BLaER1 treated with 17β-estradiol and CSF1 and Interleukin-3, amounts not matched to agents 10 nM and 100 nM (cell line): ENCODE results near the gene GFAP.
A peak's percentile ranks its signal among the peaks of the same experiment; 100 is the strongest.

ENCODE experiments used
- H3K27ac ChIP-seq, 11 experiments: shearing (Covaris generic); formaldehyde crosslinking; 2 replicates each; pipeline ENCODE4 v1.8.1; 2022
- H3K27me3 ChIP-seq, 11 experiments: shearing (Covaris generic); formaldehyde crosslinking; 2 replicates each; pipeline ENCODE4 v1.8.1; 2022
- H3K36me3 ChIP-seq, 11 experiments: shearing (Covaris generic); formaldehyde crosslinking; 2 replicates each; pipeline ENCODE4 v1.8.1; 2022
- H3K4me1 ChIP-seq, 10 experiments: shearing (Covaris generic); formaldehyde crosslinking; 2 replicates each; pipeline ENCODE4 v1.8.1; 2022
- H3K4me2 ChIP-seq, 11 experiments: shearing (Covaris generic); formaldehyde crosslinking; 2 replicates each; pipeline ENCODE4 v1.8.1; 2022
- H3K4me3 ChIP-seq, 10 experiments: shearing (Covaris generic); formaldehyde crosslinking; 2 replicates each; pipeline ENCODE4 v1.8.1; 2022
- H3K9ac ChIP-seq, 11 experiments: shearing (Covaris generic); formaldehyde crosslinking; 2 replicates each; pipeline ENCODE4 v1.8.1; 2022
- H3K9me3 ChIP-seq, 11 experiments: shearing (Covaris generic); formaldehyde crosslinking; replicated peaks in 1 of 11; 2 replicates each; pipeline ENCODE4 v1.8.1; 2022
- H4K20me1 ChIP-seq, 11 experiments: shearing (Covaris generic); formaldehyde crosslinking; 2 replicates each; pipeline ENCODE4 v1.8.1; 2022
- Cebpa-rat ChIP-seq, 11 experiments: shearing (Covaris generic); IDR thresholded peaks; 2 replicates each; pipeline ENCODE4 v1.8.1; 2022

The GFAP gene

DNA sequence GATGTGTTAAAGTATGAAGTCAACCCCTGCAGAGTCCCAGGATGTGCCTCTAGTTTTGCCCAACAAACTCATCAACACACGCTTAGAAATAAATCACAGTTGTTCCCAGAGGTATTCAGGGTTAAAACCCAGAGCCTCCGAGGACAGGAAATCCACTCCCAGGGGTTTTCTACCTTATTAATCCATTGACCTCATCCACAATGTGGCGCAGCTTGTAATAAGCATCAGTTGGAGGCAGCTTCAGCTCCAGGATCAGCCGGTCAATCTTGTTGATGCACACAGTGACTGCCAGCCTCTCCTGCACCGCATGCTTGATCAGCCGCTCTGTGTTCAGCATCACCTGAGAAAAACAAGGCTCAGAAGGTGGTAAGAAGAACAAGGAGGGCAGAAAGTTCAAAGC lies 39.5 kb downstream of the GFAP start:
- Histone ChIP-seq H3K9ac (0 out of 22 replicates have a peak overlapping the region, but pooled peaks of 3 of the 11 experiments have one; percentile 4 to 15 (median 6)), H3K4me3 (no peak overlapping the region), H3K36me3 (peaks cover 95 to 100% (median 99%) of the 10 kb centered on the region in 11 experiments), H3K27me3 (no peaks in the 10 kb centered on the region), H3K4me2 (no peak overlapping the region), H3K27ac (no peak overlapping the region), H3K4me1 (peaks cover 0 to 8% (median 0%) of the 10 kb centered on the region in 10 experiments; a peak in 4 of 20 replicates), H4K20me1 (peaks cover 0 to 63% (median 47%) of the 10 kb centered on the region in 11 experiments; a peak in 18 of 22 replicates), H3K9me3 (no peaks in the 10 kb centered on the region)
- no peak for TF ChIP-seq Cebpa-rat (IDR thresholded peaks at IDR 0.05)

DNA sequence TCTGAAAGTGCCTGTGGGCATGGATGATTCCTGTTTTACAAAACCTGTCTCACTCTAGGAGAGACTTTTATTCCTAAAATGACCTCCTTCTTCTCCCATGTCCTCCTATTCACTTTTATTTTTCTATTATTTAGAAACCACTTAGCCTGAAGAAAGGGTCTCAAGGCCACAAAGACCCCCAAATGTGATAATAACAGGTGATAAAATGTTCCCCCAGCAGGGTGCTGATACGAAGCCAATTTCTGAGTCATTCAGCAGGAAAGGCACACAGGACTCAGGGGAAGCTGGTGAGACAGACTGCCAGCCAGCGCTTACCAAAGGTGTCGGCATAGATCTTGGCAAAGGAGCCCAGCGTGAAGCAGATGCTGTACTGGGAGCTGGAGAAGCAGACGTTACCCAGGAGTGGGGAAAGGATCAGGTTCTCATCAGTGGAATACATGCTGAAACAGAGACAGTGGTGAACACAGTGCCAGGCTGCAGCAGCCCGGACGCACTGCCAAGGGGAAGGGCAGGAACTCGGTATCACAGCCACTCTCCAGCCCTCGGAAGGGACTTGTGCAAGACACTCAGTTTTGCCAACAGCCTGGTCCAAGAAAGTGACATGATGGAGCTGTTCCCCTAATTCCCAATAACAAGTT lies 43.0 kb downstream of the GFAP start:
- Histone ChIP-seq H3K4me3 (no peak overlapping the region), H3K9me3 (no peaks in the 10 kb centered on the region), H4K20me1 (peaks cover 0 to 45% (median 19%) of the 10 kb centered on the region in 11 experiments; a peak in 15 of 22 replicates), H3K4me2 (no peak overlapping the region), H3K36me3 (peaks cover 97 to 100% (median 100%) of the 10 kb centered on the region in 11 experiments), H3K4me1 (peaks cover 0 to 8% (median 0%) of the 10 kb centered on the region in 10 experiments; a peak in 4 of 20 replicates), H3K9ac (no peak overlapping the region), H3K27me3 (no peaks in the 10 kb centered on the region), H3K27ac (no peak overlapping the region)
- TF ChIP-seq Cebpa-rat (IDR thresholded peaks at IDR 0.05), result no peak

- no peaks in the 10 kb centered on the region for H3K9me3 ChIP-seq
- peaks cover 96 to 100% (median 100%) of the 10 kb centered on the region in 11 experiments for H3K36me3 ChIP-seq
- peaks cover 0 to 8% (median 0%) of the 10 kb centered on the region in 10 experiments; a peak in 4 of 20 replicates for H3K4me1 ChIP-seq
- H4K20me1 ChIP-seq, result peaks cover 0 to 40% (median 13%) of the 10 kb centered on the region in 11 experiments; a peak in 14 of 22 replicates
- no peak overlapping the region for H3K4me3 ChIP-seq
- no peak overlapping the region for H3K4me2 ChIP-seq
- no peak overlapping the region for H3K27ac ChIP-seq
- no peaks in the 10 kb centered on the region for H3K27me3 ChIP-seq
- H3K9ac ChIP-seq, result no peak overlapping the region
- no peak for TF ChIP-seq Cebpa-rat (IDR thresholded peaks at IDR 0.05)
Measured at GRCh38 chr17:44871556-44871955, 43.7 kb downstream of the GFAP start.

- Histone ChIP-seq H3K9me3 (no peaks in the 10 kb centered on the region), H4K20me1 (peaks cover 0 to 57% (median 22%) of the 10 kb centered on the region in 11 experiments; a peak in 17 of 22 replicates), H3K36me3 (peaks cover 95 to 100% (median 97%) of the 10 kb centered on the region in 11 experiments), H3K4me1 (no peaks in the 10 kb centered on the region), H3K27ac (no peak overlapping the region), H3K9ac (no peak overlapping the region), H3K4me3 (no peak overlapping the region), H3K4me2 (no peak overlapping the region), H3K27me3 (no peaks in the 10 kb centered on the region)
- no peak for TF ChIP-seq Cebpa-rat (IDR thresholded peaks at IDR 0.05)
Measured at GRCh38 chr17:44867841-44868240, 47.5 kb downstream of the GFAP start.

DNA sequence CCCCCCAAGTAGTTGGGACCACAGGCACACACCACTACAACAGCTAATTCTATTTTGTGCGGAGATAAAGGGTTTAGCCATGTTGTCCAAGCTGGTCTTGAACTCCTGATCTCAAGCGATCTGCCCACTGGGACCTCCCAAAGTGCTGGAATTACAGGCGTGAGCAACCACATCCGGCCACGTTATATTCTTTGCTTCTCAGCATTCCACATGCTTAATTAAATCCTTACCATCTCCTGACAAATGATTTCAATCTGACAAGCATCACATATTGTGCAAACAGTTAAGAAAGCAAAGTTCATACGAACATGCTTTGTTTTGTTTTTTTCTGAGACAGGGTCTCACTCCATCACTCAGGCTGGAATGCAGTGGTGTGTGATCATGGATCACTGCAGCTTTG lies 49.4 kb downstream of the GFAP start:
- no peak overlapping the region for H3K27ac ChIP-seq
- peaks cover 0 to 49% (median 13%) of the 10 kb centered on the region in 11 experiments; a peak in 17 of 22 replicates for H4K20me1 ChIP-seq
- H3K4me3 ChIP-seq, result no peak overlapping the region
- no peaks in the 10 kb centered on the region for H3K4me1 ChIP-seq
- H3K4me2 ChIP-seq, result no peak overlapping the region
- no peaks in the 10 kb centered on the region for H3K9me3 ChIP-seq
- H3K27me3 ChIP-seq, result no peaks in the 10 kb centered on the region
- TF ChIP-seq Cebpa-rat (IDR thresholded peaks at IDR 0.05), result no peak
- H3K9ac ChIP-seq, result no peak overlapping the region
- H3K36me3 ChIP-seq, result peaks cover 95 to 100% (median 97%) of the 10 kb centered on the region in 11 experiments

DNA sequence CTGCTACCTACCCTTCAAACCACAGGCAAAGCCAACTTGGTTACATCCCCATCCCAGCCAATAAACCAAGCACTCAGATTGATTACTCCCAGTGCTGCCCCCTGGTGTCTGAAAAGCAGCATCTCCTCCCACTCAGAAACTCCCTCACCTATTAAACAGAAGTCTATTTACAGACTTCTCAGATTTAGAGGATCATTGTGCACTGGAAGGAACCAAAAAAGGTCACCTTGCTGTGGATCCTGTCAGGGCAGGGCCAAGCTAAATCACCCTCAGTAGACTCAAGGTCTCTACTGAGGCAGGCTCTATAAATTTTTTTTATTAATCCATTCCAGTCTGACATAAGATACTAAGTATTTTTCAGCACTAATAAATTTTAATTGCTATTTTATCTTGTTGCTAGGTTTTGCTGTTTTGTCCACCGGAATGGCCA lies 50.1 kb downstream of the GFAP start:
- H3K9me3 ChIP-seq, result no peaks in the 10 kb centered on the region
- H3K4me1 ChIP-seq, result no peaks in the 10 kb centered on the region
- peaks cover 95 to 100% (median 97%) of the 10 kb centered on the region in 11 experiments for H3K36me3 ChIP-seq
- peaks cover 0 to 49% (median 13%) of the 10 kb centered on the region in 11 experiments; a peak in 17 of 22 replicates for H4K20me1 ChIP-seq
- H3K27ac ChIP-seq, result no peak overlapping the region
- H3K4me2 ChIP-seq, result no peak overlapping the region
- no peak overlapping the region for H3K4me3 ChIP-seq
- no peak overlapping the region for H3K9ac ChIP-seq
- H3K27me3 ChIP-seq, result no peaks in the 10 kb centered on the region
- TF ChIP-seq Cebpa-rat (IDR thresholded peaks at IDR 0.05), result no peak

GRCh38 chr17:44864831-44865230 lies 50.5 kb downstream of the GFAP start:
- no peak overlapping the region for H3K4me3 ChIP-seq
- H3K27me3 ChIP-seq, result no peaks in the 10 kb centered on the region
- no peaks in the 10 kb centered on the region for H3K4me1 ChIP-seq
- no peak overlapping the region for H3K9ac ChIP-seq
- H3K36me3 ChIP-seq, result peaks cover 95 to 100% (median 97%) of the 10 kb centered on the region in 11 experiments
- H4K20me1 ChIP-seq, result peaks cover 0 to 53% (median 13%) of the 10 kb centered on the region in 11 experiments; a peak in 17 of 22 replicates
- H3K27ac ChIP-seq, result no peak overlapping the region
- no peak overlapping the region for H3K4me2 ChIP-seq
- no peak for TF ChIP-seq Cebpa-rat (IDR thresholded peaks at IDR 0.05)
- H3K9me3 ChIP-seq, result no peaks in the 10 kb centered on the region

DNA sequence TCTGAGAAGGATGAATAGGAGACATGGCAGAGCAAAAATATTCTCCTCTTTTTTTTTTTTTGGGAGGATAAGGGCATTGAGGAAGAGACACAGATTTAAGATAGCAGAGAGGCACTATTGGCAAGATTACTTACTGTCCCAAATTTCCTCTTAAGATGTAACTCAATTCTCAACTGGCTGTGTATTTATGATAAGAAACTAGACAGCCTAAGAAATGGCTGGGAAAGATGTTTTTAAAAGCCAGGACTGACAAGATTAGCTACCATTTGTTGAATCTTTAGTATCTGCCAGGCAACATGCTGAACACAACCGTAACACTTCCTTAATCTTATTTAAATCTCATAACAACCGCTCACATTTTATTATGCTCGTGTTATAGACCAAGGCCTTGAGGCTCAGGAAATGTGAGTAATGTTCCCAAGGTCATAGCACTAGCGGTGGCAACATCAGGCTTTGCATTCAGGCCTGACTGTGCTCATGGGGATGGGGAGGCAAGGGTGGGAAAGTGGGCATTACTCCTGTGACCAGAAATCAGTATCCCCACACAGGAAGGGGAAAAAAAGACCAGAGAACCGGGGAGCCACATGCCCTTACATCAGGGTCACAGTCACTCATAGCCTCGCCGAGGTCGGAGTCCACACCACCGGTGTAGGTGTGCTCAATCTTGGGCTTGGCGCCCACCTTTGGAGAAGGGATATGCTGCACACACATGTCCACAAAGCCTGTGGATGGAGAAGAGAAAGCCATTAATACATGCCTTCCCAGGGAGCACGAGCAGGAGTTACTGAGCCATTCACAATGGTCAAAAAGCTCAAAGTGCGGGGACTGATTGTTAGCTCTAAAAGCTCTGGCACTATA lies 52.0 kb downstream of the GFAP start:
- H3K9ac ChIP-seq, result no peak overlapping the region
- no peak for TF ChIP-seq Cebpa-rat (IDR thresholded peaks at IDR 0.05)
- H3K9me3 ChIP-seq, result no peaks in the 10 kb centered on the region
- H3K4me3 ChIP-seq, result no peak overlapping the region
- H3K27ac ChIP-seq, result no peak overlapping the region
- no peaks in the 10 kb centered on the region for H3K27me3 ChIP-seq
- peaks cover 0 to 10% (median 4%) of the 10 kb centered on the region in 10 experiments; a peak in 14 of 20 replicates for H3K4me1 ChIP-seq
- no peak overlapping the region for H3K4me2 ChIP-seq
- H4K20me1 ChIP-seq, result peaks cover 0 to 52% (median 17%) of the 10 kb centered on the region in 11 experiments; a peak in 17 of 22 replicates
- H3K36me3 ChIP-seq, result peaks cover 95 to 100% (median 97%) of the 10 kb centered on the region in 11 experiments
